Right lobe of liver (tissue), 4 donors: ENCODE results near the gene DIDO1.

Source experiments
- CTCF ChIP-seq, 4 donors: fragments of 200-600 bp in 3 of 4; fragments of 450-650 bp in 1 of 4; IDR thresholded peaks; one replicate each; pipeline versions ENCODE4 v1.5.1 to v1.8.0; 2016 to 2022; ENCODE audit warnings: antibody characterized with exemption in 4 of 4, mild to moderate bottlenecking in 2 of 4
- POLR2A ChIP-seq: fragments of 450-650 bp; IDR thresholded peaks from one replicate; pipeline ENCODE4 v1.6.1; 2017; ENCODE audit warnings: antibody characterized with exemption, mild to moderate bottlenecking
- donor health status: DM: no; HTN: no; CAD: no.
- donor health status: DM: no; HTN: no; CAD: no.
- donor health status: DM: no; HTN: yes; CAD: no.

- TF ChIP-seq POLR2A: no peak
- TF ChIP-seq CTCF (IDR thresholded peaks at IDR 0.05): no peak
Observed at GRCh38 chr20:62918831-62919230, 7.5 kb downstream of the DIDO1 start.
